HG03457 (cell line): ENCODE results near the gene FPGS.

Experiments
- ATAC-seq: cut with Tn5 transposase; IDR thresholded peaks from one replicate; pipeline ENCODE4 v1.9.1; 2021; ENCODE audit warnings: moderate number of reproducible peaks; ENCODE audit not compliant: unreplicated experiment

The FPGS gene

DNA sequence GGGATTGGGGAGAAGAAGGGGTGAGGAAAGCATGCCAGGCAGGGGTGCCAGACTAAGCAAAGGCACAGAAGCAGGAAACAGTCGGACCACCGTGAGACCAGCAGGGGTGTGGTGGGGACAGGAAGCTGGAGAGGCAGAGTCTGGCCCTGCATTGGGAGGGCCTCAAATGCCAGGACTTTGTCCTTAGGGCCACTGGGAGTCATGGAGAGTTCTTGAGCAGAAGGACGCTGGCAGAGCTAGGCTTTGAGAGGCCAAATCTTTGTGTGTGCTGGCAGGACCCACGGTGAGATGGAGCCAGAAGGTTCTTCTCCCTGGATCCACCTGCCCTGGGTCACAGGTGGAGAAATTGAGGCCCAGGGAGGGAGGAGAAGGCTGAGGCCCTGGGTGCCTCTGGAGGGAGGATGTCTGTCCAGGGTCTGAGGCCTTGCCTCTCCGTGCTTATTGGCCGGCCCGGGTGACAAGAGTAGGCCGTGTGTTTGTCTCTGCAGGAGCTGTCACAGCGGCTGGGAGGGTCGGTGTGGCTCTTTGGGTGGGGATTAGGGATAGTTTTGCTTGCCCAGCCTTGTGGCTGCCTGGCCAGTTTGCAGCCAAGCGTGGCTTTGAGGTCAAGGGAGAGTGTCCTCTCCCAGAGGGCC, 53.5 kb downstream of the FPGS start:
- ATAC-seq, result no peak

DNA sequence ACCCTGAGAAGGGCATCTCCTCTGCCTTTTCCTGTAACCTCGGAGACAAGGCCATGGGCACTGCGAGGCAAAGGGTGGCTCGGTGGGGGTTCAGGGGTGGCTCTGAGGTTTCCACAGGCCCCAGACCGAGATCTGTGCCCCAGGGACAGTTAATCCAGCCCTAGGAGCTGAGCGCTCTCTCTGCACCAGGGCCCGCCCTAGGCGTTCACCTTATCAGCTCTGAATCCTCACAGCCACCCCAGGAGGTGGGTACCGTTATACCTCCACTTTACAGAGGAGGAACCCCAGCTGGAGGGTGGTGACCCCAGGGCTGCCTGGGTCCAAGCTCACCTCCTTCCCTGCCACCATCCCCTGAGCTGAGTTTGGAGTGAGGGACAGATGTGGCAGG, 54.0 kb downstream of the FPGS start:
- no peak for ATAC-seq

DNA sequence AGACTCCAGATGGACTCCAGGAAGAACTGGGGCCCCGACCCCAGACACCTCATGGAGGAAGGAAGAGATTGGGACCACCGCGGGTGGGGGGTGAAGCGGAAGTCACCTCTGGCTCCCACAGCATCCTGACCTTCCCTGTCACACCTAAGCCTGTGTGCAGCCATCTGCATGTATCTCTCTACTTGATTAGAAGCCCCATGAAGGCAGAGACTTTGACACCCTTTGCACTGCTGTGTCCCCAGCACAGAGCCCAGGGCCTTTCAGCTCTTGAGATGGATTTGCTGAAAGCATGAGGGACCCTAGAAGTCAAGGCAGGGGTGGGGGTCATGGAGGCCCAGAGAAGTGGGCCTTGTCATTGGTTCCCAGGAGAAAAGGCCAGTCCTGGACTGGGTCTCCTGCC, 54.6 kb downstream of the FPGS start:
- no peak for ATAC-seq

DNA sequence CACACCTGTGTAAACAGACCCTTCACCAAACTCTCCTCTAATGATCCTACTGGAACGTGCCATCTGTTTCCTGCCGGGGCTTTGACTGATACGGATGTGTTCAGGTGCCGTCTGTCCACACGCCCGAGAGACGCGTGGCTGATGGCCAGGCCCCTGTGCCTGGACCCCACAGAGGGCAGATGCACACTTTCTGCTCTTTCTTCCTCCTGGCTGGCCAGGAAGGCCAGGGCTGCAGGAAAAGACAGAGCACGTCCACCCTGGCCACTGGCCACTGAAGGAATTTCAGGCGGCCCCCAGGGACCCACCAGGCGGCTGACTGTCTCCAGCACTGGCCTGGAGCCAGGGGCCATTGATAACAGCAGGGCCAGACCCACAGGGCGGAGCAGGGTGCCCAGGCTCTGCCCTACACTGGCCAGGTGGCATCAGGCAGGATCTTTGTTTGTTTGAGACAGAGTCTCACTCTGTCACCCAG, 55.4 kb downstream of the FPGS start:
- no peak for ATAC-seq

DNA sequence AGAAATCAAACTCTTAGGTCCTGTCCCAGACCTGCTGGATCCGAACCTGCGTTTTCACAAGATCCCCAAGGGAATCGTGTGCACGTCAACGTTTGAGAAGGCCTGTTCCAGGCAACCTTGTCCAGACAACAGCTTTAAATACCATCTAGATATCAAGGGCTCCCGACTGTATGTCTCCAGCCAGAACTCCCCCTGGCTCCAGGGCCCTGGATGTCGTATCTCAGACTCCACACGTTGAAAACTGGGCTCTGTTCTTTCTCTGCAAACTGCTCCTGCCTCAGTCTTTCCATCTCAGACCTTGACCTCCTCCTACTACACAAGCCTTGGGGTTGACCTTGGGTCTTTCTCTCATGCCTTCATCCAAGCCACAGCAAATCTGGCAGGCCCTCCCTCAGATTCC, 57.6 kb downstream of the FPGS start:
- no peak for ATAC-seq

DNA sequence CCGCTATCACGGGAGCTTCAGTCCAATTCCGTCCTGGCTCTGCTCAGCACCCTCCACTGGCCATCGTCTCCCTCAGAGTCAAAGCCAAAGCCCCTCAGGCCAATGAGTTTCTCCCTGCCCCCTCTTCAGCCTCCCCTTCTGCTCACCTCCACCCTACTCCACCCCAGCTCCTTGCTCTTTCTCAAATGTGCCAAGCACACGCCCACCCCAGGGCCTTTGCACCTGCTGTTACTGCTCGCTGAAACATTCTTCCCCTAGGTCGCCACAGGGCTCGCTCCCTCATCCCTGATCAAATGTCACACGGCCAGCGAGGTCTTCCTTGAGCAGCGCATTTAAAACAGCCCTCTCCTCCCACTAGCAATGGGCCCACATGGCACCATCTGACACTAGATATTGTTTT, 58.1 kb downstream of the FPGS start:
- no peak for ATAC-seq

DNA sequence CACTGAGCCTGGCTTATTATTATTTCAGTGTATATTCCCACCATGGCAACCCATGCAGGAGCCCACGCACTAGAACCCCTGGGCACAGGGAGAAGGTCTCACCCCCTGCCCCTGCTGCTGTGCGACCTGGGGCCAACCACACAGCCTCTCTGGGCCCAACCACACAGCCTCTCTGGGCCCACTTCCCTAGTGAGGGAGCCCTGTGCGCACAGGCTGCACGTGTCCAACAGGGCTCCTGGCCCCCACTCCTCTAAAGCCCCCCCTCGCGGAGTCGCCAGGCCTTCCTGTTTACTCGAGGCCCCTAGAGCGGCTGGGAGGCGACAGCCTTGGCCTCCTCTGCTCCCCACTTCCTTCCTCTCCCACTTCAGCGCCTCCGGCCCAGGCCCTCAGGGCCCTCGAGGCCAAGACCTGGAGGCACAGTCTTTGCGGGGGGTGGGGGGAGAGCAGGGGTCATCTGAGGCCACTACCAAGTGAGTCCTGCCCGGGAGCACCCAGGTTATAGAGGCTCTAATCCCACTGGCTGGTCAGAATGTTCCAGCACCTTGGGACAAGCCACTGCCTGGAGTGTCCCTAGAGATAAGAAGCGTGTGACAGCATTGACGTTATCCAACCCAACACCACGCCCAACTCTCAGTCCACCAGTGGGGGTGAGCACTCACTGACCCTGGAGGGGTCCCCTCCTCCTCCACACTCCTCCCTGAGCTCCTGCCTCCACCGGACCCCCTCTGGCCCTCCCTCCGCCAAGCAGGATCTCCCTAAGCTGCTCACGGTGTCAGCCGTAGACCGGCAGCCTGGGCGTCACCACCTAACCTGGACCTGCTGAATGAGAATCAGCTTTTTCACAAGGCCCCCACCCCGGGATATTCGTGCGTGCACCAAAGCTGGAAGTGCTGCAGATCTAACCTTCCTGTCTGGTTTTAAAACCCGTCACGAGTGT, 59.7 kb downstream of the FPGS start:
- ATAC-seq, result no peak

DNA sequence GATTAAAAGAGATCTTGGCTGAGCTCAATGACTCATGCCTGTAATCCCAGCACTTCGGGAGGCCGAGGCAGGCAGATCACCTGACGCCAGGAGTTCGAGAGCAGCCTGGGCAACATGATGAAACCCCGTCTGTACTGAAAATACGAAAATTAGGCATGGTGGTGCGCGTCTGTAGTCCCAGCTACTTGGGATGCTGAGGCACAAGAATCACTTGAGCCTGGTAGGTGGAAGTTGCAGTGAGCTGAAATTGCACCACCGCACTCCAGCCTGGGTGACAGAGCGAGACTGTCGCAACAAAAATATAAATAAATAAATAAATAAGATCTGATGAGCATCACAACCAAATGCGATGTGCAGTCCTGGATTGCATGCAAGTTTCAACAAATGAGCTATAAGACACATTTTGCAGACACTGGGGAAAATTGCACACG, 60.5 kb downstream of the FPGS start:
- no peak for ATAC-seq
